Smooth muscle cell (in vitro differentiated cells): ENCODE results near the gene LDB1. TPM values are rescaled to one million over a fixed set of nuclear protein-coding genes. Genes with fewer than 3 reads are reported as not detected.

Experiments
- DNase-seq: peaks from one replicate; lab custom pipeline; 2025; ENCODE audit not compliant: unreplicated experiment; lab: John Stamatoyannopoulos, UW
- H2AFZ ChIP-seq: fragments of 200-600 bp; sonication (generic); 2 replicates; pipeline ENCODE4 v1.6.0; 2016; ENCODE audit warnings: antibody characterized with exemption, low read depth, mild to moderate bottlenecking
- H3F3A ChIP-seq: fragments of 200-600 bp; sonication (generic); 2 replicates; pipeline ENCODE4 v1.6.0; 2017; ENCODE audit warnings: antibody characterized with exemption, low read depth
- H3K27ac ChIP-seq: fragments of 200-600 bp; sonication (generic); 2 replicates; pipeline ENCODE4 v1.5.1; 2016; ENCODE audit warnings: low read depth, mild to moderate bottlenecking
- H3K27me3 ChIP-seq: fragments of 200-600 bp; sonication (generic); 2 replicates; pipeline ENCODE4 v1.6.1; 2016; ENCODE audit warnings: low read depth, mild to moderate bottlenecking
- H3K36me3 ChIP-seq: fragments of 200-600 bp; sonication (generic); 2 replicates; pipeline ENCODE4 v1.5.1; 2016; ENCODE audit warnings: low read depth
- H3K4me1 ChIP-seq: fragments of 200-600 bp; sonication (generic); 2 replicates; pipeline ENCODE4 v1.5.1; 2016; ENCODE audit warnings: low read depth
- H3K4me2 ChIP-seq: fragments of 200-600 bp; sonication (generic); 2 replicates; pipeline ENCODE4 v1.6.0; 2016; ENCODE audit warnings: mild to moderate bottlenecking
- H3K4me3 ChIP-seq: fragments of 200-600 bp; sonication (generic); 2 replicates; pipeline ENCODE4 v1.5.1; 2016; ENCODE audit warnings: mild to moderate bottlenecking
- H3K79me2 ChIP-seq: fragments of 200-600 bp; sonication (generic); 2 replicates; pipeline ENCODE4 v1.6.0; 2016; ENCODE audit warnings: low read depth, mild to moderate bottlenecking
- H3K9ac ChIP-seq: fragments of 200-600 bp; sonication (generic); 2 replicates; pipeline ENCODE4 v1.6.0; 2016; ENCODE audit warnings: low read depth
- H3K9me3 ChIP-seq: fragments of 200-600 bp; sonication (generic); replicated peaks from 2 replicates; pipeline ENCODE4 v1.5.1; 2016; ENCODE audit warnings: low read depth
- H4K20me1 ChIP-seq: fragments of 200-600 bp; sonication (generic); 2 replicates; pipeline ENCODE4 v1.6.0; 2016; ENCODE audit warnings: low read depth
- WGBS: methylation state at CpG from one replicate; pipeline ENCODE4 v1.1.7; 2016; ENCODE audit warnings: low lambda C conversion rate; 5-methylcytosine and 5-hydroxymethylcytosine counted together
- polyA plus RNA-seq: library from polyadenylated mRNA; unstranded; fragments of >200 nt; fragmentation: Nextera tagmentation; extraction: Ambion mirVana; gene quantifications from 2 replicates; pipeline ENCODE4 v1.2.1, GENCODE V29; 2016
- total RNA-seq: library from RNA; depleted of rRNA; stranded (reverse); fragments of >200 nt; gene quantifications from 2 replicates; pipeline ENCODE4 v1.2.3, GENCODE V29; 2014
- TF ChIP-seq, protein P1 (sequence below): fragments of 200-600 bp; sonication (generic); IDR thresholded peaks from 2 replicates; pipeline ENCODE4 v1.5.1; 2017; ENCODE audit warnings: borderline replicate concordance, mild to moderate bottlenecking, antibody characterized with exemption; ENCODE audit not compliant: insufficient read depth, poor library complexity, severe bottlenecking

The LDB1 gene
- total and polyA plus RNA-seq, 2 experiments from 2014 or later = 34.4 to 52.5 TPM

DNA sequence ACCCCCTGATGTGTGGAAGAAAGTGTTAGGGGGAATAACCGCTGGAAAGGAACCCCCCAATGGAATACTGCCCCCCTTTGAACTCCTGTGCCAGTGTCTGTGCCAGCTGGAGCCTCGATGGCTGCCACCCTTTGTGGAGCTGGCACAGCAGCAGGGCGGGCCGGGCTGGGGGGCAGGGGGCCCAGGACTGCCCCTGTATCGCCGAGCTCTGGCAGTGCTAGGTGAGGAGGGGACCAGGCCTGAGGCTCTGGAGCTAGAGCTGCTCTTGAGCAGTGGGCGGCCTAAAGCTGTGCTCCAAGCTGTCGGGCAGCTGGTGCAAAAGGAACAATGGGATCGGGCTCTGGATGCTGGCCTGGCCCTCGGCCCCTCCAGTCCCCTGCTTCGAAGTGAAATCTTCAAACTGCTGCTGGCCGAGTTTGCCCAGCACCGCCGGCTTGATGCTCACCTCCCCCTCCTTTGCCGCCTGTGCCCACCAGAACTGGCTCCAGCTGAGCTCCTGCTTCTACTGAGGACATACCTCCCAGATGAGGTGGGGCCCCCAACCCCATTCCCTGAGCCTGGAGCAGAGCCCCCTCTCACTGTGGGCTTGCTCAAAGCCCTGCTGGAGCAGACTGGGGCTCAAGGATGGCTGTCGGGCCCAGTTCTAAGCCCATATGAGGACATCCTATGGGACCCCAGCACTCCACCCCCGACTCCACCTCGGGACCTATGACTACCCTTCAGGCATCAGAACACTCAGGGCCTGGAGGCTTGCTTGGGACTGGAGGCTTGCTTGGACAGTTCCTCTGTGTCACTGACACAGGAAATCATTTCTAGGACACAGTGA is 52.9 kb downstream of the LDB1 start:
- H3K4me3 ChIP-seq = no peak overlapping the region
- 98% methylated on average over 18 of the region's 18 CpGs for WGBS

DNA sequence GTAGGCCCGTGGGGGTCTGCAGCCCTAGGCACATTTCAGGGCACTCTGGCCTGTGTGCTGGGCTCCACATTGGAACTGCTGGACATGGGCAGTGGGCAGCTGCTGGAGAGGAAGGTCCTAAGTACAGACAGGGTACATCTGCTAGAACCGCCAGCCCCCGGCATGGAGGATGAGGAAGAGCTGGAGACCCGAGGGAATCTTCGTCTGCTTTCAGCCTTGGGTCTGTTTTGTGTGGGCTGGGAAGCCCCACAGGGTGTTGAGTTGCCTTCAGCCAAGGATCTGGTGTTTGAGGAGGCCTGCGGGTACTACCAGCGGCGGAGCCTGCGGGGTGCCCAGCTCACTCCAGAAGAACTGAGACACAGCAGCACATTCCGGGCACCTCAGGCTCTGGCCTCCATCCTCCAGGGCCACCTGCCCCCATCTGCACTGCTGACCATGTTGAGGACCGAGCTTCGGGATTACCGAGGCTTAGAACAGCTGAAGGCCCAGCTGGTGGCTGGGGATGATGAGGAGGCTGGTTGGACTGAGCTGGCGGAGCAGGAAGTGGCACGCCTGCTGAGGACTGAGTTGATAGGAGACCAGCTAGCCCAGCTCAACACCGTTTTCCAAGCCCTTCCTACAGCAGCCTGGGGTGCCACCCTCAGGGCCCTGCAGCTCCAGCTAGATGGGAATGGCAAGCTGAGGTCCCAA is 53.6 kb downstream of the LDB1 start:
- H3K4me3 ChIP-seq = peak overlapping the region; percentile 97
- 90% methylated on average over 16 of the region's 16 CpGs for WGBS
- peaks cover 43% of the 10 kb centered on the region for H4K20me1 ChIP-seq
- peak overlapping the region; percentile 94 for H3K4me2 ChIP-seq
- peaks cover 6% of the 10 kb centered on the region for H3F3A ChIP-seq
- no peaks in the 10 kb centered on the region for H3K36me3 ChIP-seq
- peaks cover 6% of the 10 kb centered on the region for H3K4me1 ChIP-seq
- H3K79me2 ChIP-seq = peaks cover 37% of the 10 kb centered on the region
- no peaks in the 10 kb centered on the region for H3K27me3 ChIP-seq
- H2AFZ ChIP-seq = no peak overlapping the region
- no peak overlapping the region for H3K27ac ChIP-seq
- no peak for DNase-seq
- no peaks in the 10 kb centered on the region for H3K9me3 ChIP-seq
- TF ChIP-seq, protein P1, sequence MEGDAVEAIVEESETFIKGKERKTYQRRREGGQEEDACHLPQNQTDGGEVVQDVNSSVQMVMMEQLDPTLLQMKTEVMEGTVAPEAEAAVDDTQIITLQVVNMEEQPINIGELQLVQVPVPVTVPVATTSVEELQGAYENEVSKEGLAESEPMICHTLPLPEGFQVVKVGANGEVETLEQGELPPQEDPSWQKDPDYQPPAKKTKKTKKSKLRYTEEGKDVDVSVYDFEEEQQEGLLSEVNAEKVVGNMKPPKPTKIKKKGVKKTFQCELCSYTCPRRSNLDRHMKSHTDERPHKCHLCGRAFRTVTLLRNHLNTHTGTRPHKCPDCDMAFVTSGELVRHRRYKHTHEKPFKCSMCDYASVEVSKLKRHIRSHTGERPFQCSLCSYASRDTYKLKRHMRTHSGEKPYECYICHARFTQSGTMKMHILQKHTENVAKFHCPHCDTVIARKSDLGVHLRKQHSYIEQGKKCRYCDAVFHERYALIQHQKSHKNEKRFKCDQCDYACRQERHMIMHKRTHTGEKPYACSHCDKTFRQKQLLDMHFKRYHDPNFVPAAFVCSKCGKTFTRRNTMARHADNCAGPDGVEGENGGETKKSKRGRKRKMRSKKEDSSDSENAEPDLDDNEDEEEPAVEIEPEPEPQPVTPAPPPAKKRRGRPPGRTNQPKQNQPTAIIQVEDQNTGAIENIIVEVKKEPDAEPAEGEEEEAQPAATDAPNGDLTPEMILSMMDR = no peak
- H3K9ac ChIP-seq = no peak overlapping the region

More for the DNA sequence above, 52.9 kb downstream of the LDB1 start:
- H4K20me1 ChIP-seq = peaks cover 43% of the 10 kb centered on the region
- no peak overlapping the region for H3K4me2 ChIP-seq
- DNase-seq = no peak
- TF ChIP-seq, protein P1 = no peak
- H3K79me2 ChIP-seq = peaks cover 37% of the 10 kb centered on the region
- no peaks in the 10 kb centered on the region for H3K27me3 ChIP-seq
- peaks cover 6% of the 10 kb centered on the region for H3F3A ChIP-seq
- peaks cover 6% of the 10 kb centered on the region for H3K4me1 ChIP-seq
- no peak overlapping the region for H2AFZ ChIP-seq
- no peak overlapping the region for H3K9ac ChIP-seq
- no peaks in the 10 kb centered on the region for H3K9me3 ChIP-seq
- no peak overlapping the region for H3K27ac ChIP-seq
- no peaks in the 10 kb centered on the region for H3K36me3 ChIP-seq

DNA sequence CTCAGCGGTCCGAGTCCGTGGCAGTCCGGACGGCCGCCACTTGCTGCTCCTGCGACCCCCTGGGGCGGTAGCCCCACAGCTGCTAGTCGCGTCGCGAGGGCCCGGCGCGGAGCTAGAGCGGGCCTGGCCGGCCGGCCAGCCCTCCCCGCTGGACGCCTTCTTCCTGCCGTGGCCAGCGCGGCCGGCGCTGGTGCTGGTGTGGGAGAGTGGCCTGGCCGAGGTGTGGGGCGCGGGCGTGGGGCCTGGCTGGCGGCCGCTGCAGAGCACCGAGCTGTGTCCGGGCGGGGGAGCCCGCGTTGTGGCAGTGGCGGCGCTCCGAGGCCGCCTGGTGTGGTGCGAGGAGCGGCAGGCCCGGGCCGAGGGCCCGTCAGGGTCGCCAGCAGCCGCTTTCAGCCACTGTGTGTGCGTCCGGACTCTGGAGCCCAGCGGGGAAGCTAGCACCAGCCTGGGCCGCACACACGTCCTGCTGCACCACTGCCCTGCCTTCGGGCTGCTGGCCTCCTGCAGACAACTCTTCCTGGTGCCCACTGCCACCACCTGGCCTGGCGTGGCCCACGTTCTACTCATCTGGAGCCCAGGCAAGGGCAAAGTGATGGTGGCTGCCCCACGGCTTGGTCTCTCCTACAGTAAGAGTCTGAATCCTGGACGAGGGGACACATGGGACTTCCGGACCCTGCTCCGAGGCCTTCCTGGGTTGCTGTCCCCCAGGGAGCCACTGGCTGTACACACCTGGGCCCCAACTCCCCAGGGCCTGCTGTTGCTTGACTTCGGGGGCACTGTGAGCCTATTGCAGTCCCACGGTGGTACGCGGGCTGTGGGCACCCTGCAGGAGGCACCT is 54.4 kb downstream of the LDB1 start:
- peak overlapping the region; percentile 97 for H3K4me3 ChIP-seq
- no peak for DNase-seq
- no peaks in the 10 kb centered on the region for H3K9me3 ChIP-seq
- peak overlapping the region; percentile 90 for H3K9ac ChIP-seq
- no peaks in the 10 kb centered on the region for H3K27me3 ChIP-seq
- WGBS = 12% methylated on average over 56 of the region's 63 CpGs
- peaks cover 37% of the 10 kb centered on the region for H3K79me2 ChIP-seq
- peak overlapping the region; percentile 94 for H3K4me2 ChIP-seq
- TF ChIP-seq, protein P1 = no peak
- H3F3A ChIP-seq = peaks cover 6% of the 10 kb centered on the region
- H4K20me1 ChIP-seq = peaks cover 43% of the 10 kb centered on the region
- H3K27ac ChIP-seq = peak overlapping the region; percentile 63
- H3K36me3 ChIP-seq = no peaks in the 10 kb centered on the region
- peak overlapping the region; percentile 92 for H2AFZ ChIP-seq
- peaks cover 6% of the 10 kb centered on the region for H3K4me1 ChIP-seq
